ENCODE results near the gene GPHA2. TPM values are rescaled to one million over a fixed set of nuclear protein-coding genes. Genes with fewer than 3 reads are reported as not detected.

Gene GPHA2
- total and polyA plus RNA-seq, 2 of the 13 experiments (the other 11 are each of a cell fraction or from before 2014, with no cell fraction given): 13.0 to 19.1 TPM

DNA sequence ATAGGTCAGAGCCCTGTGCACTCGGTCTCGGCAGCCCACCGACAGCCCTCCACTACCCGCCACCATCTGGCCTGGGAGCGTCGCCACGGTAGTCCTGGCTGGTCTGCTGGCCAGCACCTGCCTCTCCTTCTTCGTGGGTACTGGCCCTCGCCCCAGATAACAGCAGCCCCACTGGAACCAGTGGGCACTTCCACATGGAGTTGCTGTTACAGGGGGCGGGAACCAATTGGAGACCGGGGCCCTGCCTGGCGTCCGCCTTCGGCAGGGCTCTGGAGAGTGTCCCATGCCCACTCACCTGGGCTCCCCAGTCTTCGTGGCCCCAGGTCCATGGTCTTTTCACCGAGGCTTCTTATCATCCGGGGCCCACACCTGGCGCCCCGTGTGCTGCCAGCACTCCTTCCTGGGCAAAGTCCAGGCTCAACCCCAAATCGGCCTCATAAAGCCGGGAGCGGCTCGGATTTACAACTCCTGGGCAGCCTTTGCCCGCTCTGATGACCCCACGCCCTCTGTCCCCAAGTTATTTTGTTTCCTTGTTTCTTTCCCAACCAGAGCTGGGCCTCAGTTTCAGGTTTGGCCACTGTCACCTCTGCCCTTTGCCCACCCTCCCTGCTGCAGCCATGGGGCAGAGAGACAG lies 44.4 kb downstream of the GPHA2 start (continued):
- TF ChIP-seq ZFP36L1 (CRISPR knock-in tag; IDR thresholded peaks at IDR 0.05) (no peak), MAZ (IDR thresholded peaks at IDR 0.05; ENCODE audit: borderline replicate concordance, low read depth, low read length) (no peak), MAZ (CRISPR knock-in tag; IDR thresholded peaks at IDR 0.05; ENCODE audit: low read depth) (no peak), NR2F6 (IDR thresholded peaks at IDR 0.05) (no peak; the same call in 1 of the 2 replicates), NR2F6 (CRISPR knock-in tag; IDR thresholded peaks at IDR 0.05) (peak; percentile 17; the same call in 1 of the 2 replicates), RELA (CRISPR knock-in tag; IDR thresholded peaks at IDR 0.05) (no peak), ATAD3A (CRISPR knock-in tag; IDR thresholded peaks at IDR 0.05) (no peak), ZFP90 (CRISPR knock-in tag; IDR thresholded peaks at IDR 0.05; ENCODE audit: borderline replicate concordance) (no peak), SOX5 (CRISPR knock-in tag; IDR thresholded peaks at IDR 0.05; ENCODE audit: borderline replicate concordance) (no peak), ZNF772 (CRISPR knock-in tag; IDR thresholded peaks at IDR 0.05) (no peak), ZNF30 (CRISPR knock-in tag; IDR thresholded peaks at IDR 0.05) (no peak), RFXANK (CRISPR knock-in tag; IDR thresholded peaks at IDR 0.05) (no peak), RFX5 (IDR thresholded peaks at IDR 0.05; ENCODE audit: low read depth, low read length) (no peak), GABPA (IDR thresholded peaks at IDR 0.05; ENCODE audit: low read depth, low read length) (no peak), GABPA (CRISPR knock-in tag; IDR thresholded peaks at IDR 0.05; ENCODE audit: low read depth) (no peak), ZSCAN22 (CRISPR knock-in tag; IDR thresholded peaks at IDR 0.05) (no peak), ZNF10 (CRISPR knock-in tag; IDR thresholded peaks at IDR 0.05; ENCODE audit: borderline replicate concordance, low read depth) (no peak)
- TF ChIP-seq, protein P1, sequence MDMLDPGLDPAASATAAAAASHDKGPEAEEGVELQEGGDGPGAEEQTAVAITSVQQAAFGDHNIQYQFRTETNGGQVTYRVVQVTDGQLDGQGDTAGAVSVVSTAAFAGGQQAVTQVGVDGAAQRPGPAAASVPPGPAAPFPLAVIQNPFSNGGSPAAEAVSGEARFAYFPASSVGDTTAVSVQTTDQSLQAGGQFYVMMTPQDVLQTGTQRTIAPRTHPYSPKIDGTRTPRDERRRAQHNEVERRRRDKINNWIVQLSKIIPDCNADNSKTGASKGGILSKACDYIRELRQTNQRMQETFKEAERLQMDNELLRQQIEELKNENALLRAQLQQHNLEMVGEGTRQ (IDR thresholded peaks at IDR 0.05; ENCODE audit: low read depth, low read length): no peak
- TF ChIP-seq, protein P1 (CRISPR knock-in tag; IDR thresholded peaks at IDR 0.05; ENCODE audit: borderline replicate concordance): no peak
- TF ChIP-seq, protein P2, sequence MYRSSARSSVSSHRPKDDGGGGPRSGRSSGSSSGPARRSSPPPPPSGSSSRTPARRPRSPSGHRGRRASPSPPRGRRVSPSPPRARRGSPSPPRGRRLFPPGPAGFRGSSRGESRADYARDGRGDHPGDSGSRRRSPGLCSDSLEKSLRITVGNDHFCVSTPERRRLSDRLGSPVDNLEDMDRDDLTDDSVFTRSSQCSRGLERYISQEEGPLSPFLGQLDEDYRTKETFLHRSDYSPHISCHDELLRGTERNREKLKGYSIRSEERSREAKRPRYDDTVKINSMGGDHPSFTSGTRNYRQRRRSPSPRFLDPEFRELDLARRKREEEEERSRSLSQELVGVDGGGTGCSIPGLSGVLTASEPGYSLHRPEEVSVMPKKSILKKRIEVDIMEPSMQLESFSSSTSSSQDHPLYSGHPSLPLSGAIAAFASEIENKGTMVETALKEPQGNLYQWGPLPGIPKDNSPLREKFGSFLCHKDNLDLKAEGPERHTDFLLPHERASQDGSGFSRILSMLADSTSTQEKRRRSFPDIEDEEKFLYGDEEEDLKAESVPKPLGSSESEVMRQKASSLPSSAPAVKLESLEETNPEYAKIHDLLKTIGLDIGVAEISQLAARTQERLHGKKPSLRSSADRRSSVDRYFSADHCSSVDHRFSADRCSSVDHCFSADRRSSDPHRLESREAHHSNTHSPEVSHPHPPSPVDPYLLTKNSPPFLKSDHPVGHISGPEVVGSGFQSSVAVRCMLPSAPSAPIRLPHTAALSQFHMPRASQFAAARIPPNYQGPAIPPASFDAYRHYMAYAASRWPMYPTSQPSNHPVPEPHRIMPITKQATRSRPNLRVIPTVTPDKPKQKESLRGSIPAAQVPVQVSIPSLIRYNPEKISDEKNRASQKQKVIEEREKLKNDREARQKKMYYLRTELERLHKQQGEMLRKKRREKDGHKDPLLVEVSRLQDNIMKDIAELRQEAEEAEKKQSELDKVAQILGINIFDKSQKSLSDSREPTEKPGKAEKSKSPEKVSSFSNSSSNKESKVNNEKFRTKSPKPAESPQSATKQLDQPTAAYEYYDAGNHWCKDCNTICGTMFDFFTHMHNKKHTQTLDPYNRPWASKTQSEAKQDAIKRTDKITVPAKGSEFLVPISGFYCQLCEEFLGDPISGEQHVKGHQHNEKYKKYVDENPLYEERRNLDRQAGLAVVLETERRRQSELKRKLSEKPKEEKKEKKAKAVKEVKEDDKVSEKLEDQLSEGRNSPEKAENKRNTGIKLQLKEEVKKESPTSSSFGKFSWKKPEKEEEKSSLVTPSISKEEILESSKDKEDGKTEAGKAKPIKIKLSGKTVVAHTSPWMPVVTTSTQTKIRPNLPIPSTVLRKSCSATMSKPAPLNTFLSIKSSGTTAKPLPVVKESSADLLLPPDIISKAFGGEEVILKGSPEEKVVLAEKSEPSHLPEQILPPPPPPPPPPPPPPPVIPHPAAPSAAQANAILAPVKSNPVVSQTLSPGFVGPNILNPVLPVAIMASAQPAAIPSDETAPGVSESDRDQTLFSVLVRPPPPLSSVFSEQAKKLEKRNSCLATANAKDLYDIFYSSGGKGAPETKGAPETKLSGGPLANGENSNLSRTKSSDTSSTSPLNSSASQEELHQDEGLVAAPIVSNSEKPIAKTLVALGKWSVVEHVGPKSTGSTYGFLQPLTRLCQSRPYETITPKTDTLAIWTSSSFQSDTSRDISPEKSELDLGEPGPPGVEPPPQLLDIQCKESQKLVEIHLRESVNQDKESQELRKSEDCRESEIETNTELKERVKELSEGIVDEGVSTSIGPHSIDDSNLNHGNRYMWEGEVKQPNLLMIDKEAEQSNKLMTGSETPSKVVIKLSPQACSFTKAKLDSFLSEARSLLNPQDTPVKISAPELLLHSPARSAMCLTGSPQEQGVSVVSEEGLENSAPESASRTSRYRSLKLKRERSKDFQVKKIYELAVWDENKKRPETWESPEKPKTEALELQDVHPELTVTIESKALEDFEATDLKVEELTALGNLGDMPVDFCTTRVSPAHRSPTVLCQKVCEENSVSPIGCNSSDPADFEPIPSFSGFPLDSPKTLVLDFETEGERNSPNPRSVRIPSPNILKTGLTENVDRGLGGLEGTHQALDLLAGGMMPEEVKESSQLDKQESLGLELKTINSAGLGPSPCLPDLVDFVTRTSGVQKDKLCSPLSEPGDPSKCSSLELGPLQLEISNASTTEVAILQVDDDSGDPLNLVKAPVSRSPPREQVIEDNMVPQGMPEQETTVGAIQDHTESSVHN (CRISPR knock-in tag; IDR thresholded peaks at IDR 0.05): no peak
- TF ChIP-seq, protein P3, sequence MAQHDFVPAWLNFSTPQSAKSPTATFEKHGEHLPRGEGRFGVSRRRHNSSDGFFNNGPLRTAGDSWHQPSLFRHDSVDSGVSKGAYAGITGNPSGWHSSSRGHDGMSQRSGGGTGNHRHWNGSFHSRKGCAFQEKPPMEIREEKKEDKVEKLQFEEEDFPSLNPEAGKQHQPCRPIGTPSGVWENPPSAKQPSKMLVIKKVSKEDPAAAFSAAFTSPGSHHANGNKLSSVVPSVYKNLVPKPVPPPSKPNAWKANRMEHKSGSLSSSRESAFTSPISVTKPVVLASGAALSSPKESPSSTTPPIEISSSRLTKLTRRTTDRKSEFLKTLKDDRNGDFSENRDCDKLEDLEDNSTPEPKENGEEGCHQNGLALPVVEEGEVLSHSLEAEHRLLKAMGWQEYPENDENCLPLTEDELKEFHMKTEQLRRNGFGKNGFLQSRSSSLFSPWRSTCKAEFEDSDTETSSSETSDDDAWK (CRISPR knock-in tag; IDR thresholded peaks at IDR 0.05): no peak

All from HepG2 (cell line).